Measurements from ENCODE around the gene PCDHGA3.

DNA sequence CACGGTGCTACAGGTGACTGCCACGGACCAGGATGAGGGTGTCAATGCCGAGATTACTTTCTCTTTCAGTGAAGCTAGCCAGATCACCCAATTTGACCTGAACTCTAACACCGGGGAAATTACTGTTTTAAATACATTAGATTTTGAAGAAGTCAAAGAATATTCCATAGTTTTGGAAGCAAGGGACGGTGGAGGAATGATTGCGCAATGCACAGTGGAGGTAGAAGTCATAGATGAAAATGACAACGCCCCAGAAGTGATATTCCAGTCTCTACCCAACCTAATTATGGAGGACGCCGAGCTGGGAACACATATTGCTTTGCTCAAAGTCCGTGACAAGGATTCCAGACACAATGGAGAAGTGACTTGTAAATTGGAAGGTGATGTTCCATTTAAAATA, 45.0 kb downstream of the PCDHGA3 start:
- TF ChIP-seq, protein P1, sequence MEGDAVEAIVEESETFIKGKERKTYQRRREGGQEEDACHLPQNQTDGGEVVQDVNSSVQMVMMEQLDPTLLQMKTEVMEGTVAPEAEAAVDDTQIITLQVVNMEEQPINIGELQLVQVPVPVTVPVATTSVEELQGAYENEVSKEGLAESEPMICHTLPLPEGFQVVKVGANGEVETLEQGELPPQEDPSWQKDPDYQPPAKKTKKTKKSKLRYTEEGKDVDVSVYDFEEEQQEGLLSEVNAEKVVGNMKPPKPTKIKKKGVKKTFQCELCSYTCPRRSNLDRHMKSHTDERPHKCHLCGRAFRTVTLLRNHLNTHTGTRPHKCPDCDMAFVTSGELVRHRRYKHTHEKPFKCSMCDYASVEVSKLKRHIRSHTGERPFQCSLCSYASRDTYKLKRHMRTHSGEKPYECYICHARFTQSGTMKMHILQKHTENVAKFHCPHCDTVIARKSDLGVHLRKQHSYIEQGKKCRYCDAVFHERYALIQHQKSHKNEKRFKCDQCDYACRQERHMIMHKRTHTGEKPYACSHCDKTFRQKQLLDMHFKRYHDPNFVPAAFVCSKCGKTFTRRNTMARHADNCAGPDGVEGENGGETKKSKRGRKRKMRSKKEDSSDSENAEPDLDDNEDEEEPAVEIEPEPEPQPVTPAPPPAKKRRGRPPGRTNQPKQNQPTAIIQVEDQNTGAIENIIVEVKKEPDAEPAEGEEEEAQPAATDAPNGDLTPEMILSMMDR (IDR thresholded peaks at IDR 0.05; ENCODE audit: extremely low read depth in 1 of 2, insufficient read depth in 1 of 2, low read depth in 1 of 2, low read length in 2 of 2): no peak
- TF ChIP-seq POLR2A (IDR thresholded peaks at IDR 0.05; ENCODE audit: low read depth, low read length): no peak
- no peak for TF ChIP-seq EZH2 (IDR thresholded peaks at IDR 0.05; ENCODE audit: borderline replicate concordance, low read depth, low read length, severe bottlenecking)

Measured in endothelial cell of umbilical vein (primary cell).